GM21737 (cell line): ENCODE results near the gene TCHH.

Experiments
- ATAC-seq: cut with Tn5 transposase; IDR thresholded peaks from one replicate; pipeline ENCODE4 v1.9.1; 2021; ENCODE audit warnings: mild to moderate bottlenecking, moderate library complexity; ENCODE audit not compliant: unreplicated experiment

Gene TCHH

DNA sequence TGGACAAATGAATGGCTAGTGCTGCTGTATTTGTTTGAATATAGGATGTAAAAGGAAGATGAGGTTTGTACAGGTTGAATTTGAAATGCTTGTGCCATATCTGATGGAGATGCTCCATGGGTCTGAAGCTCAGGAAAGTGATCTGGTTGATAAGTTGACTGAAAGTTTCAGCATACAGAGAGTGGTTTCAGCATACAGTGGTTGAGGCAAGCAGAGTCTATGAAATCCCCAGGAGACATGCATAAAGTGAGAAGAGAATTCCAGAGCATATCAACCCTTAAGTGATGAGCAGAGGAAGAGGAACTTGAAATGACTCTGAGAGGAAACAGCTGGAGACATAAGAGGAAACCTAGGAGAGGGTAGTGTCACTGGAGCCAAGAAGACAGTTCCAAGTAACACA is 48.1 kb downstream of the TCHH start:
- ATAC-seq = no peak

DNA sequence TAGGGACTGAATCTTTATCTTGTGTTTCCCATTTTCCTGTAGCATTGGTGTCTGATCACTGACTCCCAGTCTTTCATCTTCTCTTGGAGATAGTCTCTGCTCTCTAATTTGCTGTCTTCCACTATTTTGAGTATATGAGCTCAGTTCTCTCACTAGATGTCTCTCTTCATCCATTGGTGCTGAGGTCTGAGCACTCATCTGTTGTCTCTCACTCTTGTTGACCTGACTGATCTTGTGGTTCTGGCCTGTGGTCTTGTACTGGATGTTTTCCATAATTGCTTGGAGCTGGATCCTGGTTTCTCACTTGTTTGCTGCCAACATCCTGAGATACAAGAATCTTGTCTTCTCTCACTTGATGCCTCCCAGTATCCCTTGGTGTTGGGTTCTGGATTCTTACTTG is 53.3 kb downstream of the TCHH start:
- no peak for ATAC-seq
